Cardiac fibroblast (primary cell): Measurements from ENCODE around the gene SPATA9.
A peak's percentile ranks its signal among the peaks of the same experiment; 100 is the strongest.
"Not testable (repeated sequence)": the region's sequence is repeated elsewhere in the genome, so short reads cannot be mapped to it uniquely, and the experiment has no call there.

ENCODE experiments used
- DNase-seq, 2 donors: peaks; one replicate each; pipeline versions ENCODE4 v3.0.0 to v3.0.0-alpha.2; 2010; ENCODE audit warnings: low read depth in 2 of 2
- H3K4me3 ChIP-seq, 2 donors: replicated peaks in 1 of 2; 1 replicate in 1 of 2; 2 replicates in 1 of 2; pipeline ENCODE4 v1.5.1; 2011; ENCODE audit warnings: low read depth in 2 of 2, low read length in 2 of 2, mild to moderate bottlenecking in 2 of 2, moderate library complexity in 1 of 2
- TF ChIP-seq, protein P1 (sequence below): IDR thresholded peaks from one replicate; pipeline ENCODE4 v1.5.1; 2011; ENCODE audit warnings: low read depth, mild to moderate bottlenecking, low read length, inconsistent platforms

The SPATA9 gene

DNA sequence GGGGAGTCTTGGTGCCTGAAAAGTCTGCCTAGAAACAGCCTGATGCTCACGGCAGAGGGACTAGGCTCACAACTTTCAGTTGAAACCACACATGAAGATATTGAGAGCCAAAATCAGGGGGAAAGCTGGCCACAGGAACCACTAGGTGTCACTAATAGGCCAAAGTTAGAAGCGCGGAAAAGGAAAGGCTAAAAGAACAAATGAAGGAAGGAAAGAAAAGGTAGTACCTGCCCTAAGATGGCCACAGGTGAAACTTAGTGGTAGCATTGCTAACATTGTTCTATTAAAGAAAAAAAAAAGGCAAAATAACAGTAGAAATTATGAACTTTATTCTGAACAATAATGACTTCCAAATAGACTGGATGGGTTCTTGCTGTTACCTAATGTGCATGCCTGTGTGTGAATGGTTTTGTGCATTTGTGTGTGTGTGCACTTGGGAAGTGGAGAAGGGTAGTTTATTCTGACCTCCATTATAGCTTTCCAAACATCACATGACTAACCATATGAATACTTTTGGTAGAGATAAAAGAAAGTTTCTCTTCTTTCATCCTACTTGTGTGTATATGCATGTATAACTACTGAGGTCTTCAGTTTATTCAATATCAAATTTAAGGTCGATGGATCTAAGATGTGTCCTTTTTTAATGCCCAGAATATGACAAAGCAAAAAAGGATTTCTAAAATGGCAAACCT, 38.3 kb downstream of the SPATA9 start:
- peak; percentile 72 to 79 for DNase-seq
- TF ChIP-seq, protein P1, sequence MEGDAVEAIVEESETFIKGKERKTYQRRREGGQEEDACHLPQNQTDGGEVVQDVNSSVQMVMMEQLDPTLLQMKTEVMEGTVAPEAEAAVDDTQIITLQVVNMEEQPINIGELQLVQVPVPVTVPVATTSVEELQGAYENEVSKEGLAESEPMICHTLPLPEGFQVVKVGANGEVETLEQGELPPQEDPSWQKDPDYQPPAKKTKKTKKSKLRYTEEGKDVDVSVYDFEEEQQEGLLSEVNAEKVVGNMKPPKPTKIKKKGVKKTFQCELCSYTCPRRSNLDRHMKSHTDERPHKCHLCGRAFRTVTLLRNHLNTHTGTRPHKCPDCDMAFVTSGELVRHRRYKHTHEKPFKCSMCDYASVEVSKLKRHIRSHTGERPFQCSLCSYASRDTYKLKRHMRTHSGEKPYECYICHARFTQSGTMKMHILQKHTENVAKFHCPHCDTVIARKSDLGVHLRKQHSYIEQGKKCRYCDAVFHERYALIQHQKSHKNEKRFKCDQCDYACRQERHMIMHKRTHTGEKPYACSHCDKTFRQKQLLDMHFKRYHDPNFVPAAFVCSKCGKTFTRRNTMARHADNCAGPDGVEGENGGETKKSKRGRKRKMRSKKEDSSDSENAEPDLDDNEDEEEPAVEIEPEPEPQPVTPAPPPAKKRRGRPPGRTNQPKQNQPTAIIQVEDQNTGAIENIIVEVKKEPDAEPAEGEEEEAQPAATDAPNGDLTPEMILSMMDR = peak; percentile 78
- H3K4me3 ChIP-seq = no peak overlapping the region

DNA sequence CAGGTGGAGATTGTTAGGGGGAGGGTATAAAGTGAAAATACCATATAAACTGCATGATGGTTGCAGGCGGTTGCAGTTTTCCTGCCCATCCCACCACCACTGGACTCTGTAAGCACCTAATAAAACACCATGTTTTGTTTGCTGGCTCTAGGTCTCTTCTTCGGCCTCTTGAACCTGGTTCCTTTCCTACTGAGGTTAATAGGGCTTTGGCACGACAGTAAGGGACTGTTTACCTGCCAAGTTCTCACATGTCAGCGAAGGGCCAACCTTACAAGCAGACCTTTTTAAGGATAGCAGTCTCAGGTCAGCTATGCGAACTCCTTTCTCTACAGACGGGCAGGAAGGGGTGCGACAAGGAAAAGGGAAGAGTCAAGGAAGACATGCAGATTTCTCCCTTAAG, 39.6 kb downstream of the SPATA9 start:
- no peak overlapping the region for H3K4me3 ChIP-seq
- TF ChIP-seq, protein P1 = no peak
- DNase-seq = no peak

DNA sequence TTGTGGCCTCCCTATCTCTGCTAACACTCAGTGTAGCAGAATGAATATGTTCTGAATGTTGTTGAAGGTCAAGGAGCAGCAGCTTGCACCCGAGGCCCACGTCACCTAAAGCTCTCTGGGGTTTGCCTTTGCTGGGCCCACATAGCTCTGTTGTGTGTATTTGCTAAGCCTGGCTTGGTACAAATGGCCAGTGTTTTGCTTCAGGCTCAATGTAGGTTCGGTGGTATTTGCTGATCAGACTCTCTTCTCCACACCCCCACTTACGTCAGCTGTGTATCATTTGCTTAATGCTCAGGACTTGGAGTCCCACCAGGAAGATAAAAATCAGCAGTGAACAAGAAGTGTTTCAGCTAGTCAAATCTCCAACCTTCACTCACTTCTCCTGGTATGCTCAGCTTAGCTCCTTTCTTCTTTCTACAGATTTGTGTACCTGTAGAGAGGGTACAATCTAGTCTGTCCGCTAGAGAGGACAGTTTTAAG, 41.0 kb downstream of the SPATA9 start:
- DNase-seq = peak; percentile 72 to 80
- TF ChIP-seq, protein P1 = no peak
- H3K4me3 ChIP-seq = no peak overlapping the region

DNA sequence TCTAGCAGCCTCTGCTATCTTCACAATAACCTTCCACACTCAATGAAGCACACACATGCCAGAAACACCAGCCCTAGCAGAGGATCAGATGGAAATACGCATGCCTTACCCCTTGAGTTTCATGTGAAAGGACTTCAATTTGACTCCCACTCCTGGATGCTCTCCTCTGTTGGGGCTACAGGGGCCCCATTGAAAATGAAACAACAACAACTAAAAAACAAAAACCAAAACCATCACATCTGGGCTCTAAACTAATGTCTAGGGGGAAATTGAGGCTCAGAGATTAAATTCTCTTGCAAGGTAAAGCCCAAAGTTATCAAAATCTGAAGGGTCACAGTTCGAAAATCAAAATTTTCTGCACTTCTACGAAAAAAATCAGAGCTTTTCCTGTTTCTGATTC, 44.2 kb downstream of the SPATA9 start:
- no peak for DNase-seq
- TF ChIP-seq, protein P1 = no peak
- no peak overlapping the region for H3K4me3 ChIP-seq

DNA sequence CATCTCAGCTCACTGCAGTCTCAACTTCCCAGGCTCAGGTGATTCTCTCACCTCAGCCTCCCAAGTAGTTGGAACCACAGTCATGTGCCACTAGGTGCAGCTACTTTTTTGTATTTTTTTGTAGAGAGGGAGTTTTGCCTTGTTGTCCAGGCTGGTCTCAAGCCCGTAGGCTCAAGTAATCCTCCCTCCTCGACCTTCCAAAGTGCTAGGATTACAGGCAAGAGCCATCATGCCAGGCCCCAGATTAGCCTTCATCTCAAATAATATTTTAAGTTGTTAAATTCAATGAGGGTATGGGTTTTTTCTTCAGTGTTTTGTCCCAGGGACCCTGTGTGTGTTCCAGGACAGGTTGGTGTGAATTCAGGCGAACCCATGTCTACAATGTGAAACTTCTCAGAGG, 48.7 kb downstream of the SPATA9 start:
- H3K4me3 ChIP-seq = no peak overlapping the region
- TF ChIP-seq, protein P1 = no peak
- DNase-seq = no peak

DNA sequence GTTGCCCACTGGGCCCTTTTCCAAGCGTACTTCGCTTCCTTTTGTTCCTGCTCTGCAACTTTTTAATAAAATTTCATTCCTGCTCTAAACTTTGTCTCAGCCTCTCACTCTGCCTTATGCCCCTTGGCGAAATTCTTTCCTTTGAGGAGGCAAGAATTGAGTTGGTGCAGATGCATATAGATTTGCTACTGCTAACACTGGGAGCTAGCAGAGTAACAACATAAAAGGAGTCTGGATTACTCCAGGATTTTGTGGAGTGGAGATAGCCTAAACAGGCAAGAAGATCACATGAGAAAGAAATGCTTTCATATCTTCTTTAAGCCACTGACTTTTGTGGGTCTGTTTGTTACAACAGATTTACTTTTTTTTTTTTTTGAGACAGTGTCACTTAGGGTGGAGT, 49.1 kb downstream of the SPATA9 start:
- TF ChIP-seq, protein P1 = no peak
- DNase-seq = no peak

DNA sequence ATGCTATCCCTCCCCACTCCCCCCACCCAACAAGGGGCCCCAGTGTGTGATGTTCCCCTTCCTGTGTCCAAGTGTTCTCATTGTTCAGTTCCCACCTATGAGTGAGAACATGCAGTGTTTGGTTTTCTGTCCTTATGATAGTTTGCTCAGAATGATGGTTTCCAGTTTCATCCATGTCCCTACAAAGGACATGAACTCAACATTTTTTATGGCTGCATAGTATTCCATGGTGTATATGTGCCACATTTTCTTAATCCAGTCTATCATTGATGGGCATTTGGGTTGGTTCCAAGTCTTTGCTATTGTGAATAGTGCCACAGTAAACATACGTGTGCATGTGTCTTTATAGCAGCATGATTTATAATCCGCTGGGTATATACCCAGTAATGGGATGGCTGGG, 49.8 kb downstream of the SPATA9 start:
- DNase-seq = not testable (repeated sequence)

More for the DNA sequence above, 49.1 kb downstream of the SPATA9 start:
- no peak overlapping the region for H3K4me3 ChIP-seq

More for the DNA sequence above, 49.8 kb downstream of the SPATA9 start:
- H3K4me3 ChIP-seq = not testable (repeated sequence)
